ENCODE data around the gene PTPRM. TPM values are rescaled to one million over a fixed set of nuclear protein-coding genes. Genes with fewer than 3 reads are reported as not detected.

The PTPRM gene
- total RNA-seq, 1 experiment from 2014 or later, result 11.1 TPM

DNA sequence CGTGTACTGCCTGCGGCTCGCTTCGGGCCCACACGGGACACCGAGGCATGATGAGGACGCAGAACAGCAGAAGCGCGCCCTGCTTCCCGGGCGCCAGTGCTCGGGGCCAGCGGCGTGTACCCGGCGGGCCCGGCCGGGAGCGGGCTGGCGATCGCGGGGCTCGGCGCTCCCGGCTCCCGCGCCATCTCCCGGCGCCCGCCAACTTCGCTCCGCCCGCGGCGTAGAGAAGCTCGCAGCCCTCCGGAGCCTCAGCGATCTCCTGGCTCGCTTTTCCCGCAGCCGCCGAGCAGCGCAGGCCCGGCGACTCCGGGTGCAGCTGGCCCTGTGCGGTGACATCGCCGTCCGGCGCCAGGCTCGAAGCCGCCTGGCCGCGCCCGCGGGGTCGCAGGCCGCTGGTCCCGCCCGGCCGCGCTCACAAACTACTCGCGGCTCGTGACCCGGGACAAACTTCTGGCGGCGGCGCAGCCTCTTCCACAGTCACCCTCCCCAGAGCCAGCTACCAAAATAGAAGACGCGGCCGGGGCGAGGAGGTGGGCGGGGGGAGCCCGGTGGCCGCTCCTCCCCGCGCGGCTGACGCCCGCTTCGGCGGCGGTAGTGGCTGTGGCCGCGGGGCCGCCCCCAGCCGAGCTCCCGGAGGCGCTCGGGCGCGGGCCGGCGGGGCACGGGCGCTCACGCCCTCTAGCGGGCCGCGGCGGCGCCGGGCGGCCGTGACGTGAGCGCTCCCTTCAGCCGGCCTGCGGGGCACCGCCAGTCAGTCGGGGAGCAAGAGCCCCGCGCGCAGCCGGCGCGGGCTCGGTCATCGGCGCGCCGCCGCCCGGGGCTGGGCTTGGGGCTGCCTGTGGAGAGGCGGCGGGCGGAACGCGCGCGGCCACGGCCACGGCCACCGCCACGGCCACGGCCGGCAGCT lies at the start of gene PTPRM (continued):
- TF ChIP-seq, protein P1, sequence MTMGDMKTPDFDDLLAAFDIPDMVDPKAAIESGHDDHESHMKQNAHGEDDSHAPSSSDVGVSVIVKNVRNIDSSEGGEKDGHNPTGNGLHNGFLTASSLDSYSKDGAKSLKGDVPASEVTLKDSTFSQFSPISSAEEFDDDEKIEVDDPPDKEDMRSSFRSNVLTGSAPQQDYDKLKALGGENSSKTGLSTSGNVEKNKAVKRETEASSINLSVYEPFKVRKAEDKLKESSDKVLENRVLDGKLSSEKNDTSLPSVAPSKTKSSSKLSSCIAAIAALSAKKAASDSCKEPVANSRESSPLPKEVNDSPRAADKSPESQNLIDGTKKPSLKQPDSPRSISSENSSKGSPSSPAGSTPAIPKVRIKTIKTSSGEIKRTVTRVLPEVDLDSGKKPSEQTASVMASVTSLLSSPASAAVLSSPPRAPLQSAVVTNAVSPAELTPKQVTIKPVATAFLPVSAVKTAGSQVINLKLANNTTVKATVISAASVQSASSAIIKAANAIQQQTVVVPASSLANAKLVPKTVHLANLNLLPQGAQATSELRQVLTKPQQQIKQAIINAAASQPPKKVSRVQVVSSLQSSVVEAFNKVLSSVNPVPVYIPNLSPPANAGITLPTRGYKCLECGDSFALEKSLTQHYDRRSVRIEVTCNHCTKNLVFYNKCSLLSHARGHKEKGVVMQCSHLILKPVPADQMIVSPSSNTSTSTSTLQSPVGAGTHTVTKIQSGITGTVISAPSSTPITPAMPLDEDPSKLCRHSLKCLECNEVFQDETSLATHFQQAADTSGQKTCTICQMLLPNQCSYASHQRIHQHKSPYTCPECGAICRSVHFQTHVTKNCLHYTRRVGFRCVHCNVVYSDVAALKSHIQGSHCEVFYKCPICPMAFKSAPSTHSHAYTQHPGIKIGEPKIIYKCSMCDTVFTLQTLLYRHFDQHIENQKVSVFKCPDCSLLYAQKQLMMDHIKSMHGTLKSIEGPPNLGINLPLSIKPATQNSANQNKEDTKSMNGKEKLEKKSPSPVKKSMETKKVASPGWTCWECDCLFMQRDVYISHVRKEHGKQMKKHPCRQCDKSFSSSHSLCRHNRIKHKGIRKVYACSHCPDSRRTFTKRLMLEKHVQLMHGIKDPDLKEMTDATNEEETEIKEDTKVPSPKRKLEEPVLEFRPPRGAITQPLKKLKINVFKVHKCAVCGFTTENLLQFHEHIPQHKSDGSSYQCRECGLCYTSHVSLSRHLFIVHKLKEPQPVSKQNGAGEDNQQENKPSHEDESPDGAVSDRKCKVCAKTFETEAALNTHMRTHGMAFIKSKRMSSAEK (CRISPR knock-in tag; IDR thresholded peaks at IDR 0.05; ENCODE audit: borderline replicate concordance), result no peak
- TF ChIP-seq, protein P2, sequence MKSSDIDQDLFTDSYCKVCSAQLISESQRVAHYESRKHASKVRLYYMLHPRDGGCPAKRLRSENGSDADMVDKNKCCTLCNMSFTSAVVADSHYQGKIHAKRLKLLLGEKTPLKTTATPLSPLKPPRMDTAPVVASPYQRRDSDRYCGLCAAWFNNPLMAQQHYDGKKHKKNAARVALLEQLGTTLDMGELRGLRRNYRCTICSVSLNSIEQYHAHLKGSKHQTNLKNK (CRISPR knock-in tag; IDR thresholded peaks at IDR 0.05), result no peak
- TF ChIP-seq HMGA2 (CRISPR knock-in tag; IDR thresholded peaks at IDR 0.05) (no peak), FOXK1 (CRISPR knock-in tag; IDR thresholded peaks at IDR 0.05) (no peak)
- TF ChIP-seq, protein P3, sequence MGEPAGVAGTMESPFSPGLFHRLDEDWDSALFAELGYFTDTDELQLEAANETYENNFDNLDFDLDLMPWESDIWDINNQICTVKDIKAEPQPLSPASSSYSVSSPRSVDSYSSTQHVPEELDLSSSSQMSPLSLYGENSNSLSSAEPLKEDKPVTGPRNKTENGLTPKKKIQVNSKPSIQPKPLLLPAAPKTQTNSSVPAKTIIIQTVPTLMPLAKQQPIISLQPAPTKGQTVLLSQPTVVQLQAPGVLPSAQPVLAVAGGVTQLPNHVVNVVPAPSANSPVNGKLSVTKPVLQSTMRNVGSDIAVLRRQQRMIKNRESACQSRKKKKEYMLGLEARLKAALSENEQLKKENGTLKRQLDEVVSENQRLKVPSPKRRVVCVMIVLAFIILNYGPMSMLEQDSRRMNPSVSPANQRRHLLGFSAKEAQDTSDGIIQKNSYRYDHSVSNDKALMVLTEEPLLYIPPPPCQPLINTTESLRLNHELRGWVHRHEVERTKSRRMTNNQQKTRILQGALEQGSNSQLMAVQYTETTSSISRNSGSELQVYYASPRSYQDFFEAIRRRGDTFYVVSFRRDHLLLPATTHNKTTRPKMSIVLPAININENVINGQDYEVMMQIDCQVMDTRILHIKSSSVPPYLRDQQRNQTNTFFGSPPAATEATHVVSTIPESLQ (CRISPR knock-in tag; IDR thresholded peaks at IDR 0.05), result no peak
- TF ChIP-seq, protein P4, sequence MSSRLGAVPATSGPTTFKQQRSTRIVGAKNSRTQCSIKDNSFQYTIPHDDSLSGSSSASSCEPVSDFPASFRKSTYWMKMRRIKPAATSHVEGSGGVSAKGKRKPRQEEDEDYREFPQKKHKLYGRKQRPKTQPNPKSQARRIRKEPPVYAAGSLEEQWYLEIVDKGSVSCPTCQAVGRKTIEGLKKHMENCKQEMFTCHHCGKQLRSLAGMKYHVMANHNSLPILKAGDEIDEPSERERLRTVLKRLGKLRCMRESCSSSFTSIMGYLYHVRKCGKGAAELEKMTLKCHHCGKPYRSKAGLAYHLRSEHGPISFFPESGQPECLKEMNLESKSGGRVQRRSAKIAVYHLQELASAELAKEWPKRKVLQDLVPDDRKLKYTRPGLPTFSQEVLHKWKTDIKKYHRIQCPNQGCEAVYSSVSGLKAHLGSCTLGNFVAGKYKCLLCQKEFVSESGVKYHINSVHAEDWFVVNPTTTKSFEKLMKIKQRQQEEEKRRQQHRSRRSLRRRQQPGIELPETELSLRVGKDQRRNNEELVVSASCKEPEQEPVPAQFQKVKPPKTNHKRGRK (CRISPR knock-in tag; IDR thresholded peaks at IDR 0.05; ENCODE audit: borderline replicate concordance), result no peak
- TF ChIP-seq, protein P5, sequence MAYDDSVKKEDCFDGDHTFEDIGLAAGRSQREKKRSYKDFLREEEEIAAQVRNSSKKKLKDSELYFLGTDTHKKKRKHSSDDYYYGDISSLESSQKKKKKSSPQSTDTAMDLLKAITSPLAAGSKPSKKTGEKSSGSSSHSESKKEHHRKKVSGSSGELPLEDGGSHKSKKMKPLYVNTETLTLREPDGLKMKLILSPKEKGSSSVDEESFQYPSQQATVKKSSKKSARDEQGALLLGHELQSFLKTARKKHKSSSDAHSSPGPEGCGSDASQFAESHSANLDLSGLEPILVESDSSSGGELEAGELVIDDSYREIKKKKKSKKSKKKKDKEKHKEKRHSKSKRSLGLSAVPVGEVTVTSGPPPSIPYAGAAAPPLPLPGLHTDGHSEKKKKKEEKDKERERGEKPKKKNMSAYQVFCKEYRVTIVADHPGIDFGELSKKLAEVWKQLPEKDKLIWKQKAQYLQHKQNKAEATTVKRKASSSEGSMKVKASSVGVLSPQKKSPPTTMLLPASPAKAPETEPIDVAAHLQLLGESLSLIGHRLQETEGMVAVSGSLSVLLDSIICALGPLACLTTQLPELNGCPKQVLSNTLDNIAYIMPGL (CRISPR knock-in tag; IDR thresholded peaks at IDR 0.05), result peak; percentile 82
- TF ChIP-seq, protein P6, sequence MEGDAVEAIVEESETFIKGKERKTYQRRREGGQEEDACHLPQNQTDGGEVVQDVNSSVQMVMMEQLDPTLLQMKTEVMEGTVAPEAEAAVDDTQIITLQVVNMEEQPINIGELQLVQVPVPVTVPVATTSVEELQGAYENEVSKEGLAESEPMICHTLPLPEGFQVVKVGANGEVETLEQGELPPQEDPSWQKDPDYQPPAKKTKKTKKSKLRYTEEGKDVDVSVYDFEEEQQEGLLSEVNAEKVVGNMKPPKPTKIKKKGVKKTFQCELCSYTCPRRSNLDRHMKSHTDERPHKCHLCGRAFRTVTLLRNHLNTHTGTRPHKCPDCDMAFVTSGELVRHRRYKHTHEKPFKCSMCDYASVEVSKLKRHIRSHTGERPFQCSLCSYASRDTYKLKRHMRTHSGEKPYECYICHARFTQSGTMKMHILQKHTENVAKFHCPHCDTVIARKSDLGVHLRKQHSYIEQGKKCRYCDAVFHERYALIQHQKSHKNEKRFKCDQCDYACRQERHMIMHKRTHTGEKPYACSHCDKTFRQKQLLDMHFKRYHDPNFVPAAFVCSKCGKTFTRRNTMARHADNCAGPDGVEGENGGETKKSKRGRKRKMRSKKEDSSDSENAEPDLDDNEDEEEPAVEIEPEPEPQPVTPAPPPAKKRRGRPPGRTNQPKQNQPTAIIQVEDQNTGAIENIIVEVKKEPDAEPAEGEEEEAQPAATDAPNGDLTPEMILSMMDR (IDR thresholded peaks at IDR 0.05), result peak; percentile 18; the same call in 1 of the 2 replicates

DNA sequence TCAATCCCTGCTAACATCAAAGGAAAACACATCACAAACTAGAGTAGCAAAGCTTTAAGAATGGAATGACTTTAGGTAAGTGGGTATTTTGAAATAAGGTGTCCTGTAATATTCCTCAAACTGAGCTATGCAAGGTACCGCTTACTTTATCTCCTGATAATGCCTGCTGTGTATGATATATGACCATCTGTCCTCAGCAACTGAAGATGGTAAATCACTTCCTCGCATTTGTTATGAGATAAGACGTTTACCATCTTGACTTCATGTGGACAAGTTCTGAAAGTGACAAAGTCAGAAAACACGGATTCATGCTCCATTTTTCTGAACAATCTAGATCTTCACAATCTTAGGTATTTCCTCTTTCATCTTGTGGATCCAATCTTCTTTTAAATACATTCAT lies 49.3 kb upstream of the PTPRM start:
- no peaks in the 10 kb centered on the region; the same call in 1 of the 2 replicates for H3K27me3 Mint-ChIP-seq (ENCODE audit: low read depth)
- ATAC-seq, result no peak
- H3K4me1 Mint-ChIP-seq, result peaks cover 29% of the 10 kb centered on the region
- TF ChIP-seq MXD4 (CRISPR knock-in tag; IDR thresholded peaks at IDR 0.05; ENCODE audit: borderline replicate concordance), result no peak
- TF ChIP-seq OVOL2 (CRISPR knock-in tag; IDR thresholded peaks at IDR 0.05; ENCODE audit: borderline replicate concordance), result no peak
- no peak for TF ChIP-seq JAZF1 (CRISPR knock-in tag; IDR thresholded peaks at IDR 0.05)
- no peak for TF ChIP-seq EMX1 (CRISPR knock-in tag; IDR thresholded peaks at IDR 0.05)
- no peak for TF ChIP-seq SMAD4 (CRISPR knock-in tag; IDR thresholded peaks at IDR 0.05)
- no peak for TF ChIP-seq CREM (CRISPR knock-in tag; IDR thresholded peaks at IDR 0.05)
- no peak for TF ChIP-seq JUN (CRISPR knock-in tag; IDR thresholded peaks at IDR 0.05)
- TF ChIP-seq TCF7 (CRISPR knock-in tag; IDR thresholded peaks at IDR 0.05; ENCODE audit: low read depth), result no peak
- TF ChIP-seq NFE2L1 (CRISPR knock-in tag; IDR thresholded peaks at IDR 0.05), result no peak
- 0 out of 2 replicates have a peak, but pooled peaks cover 3% of the 10 kb centered on the region for H3K9me3 Mint-ChIP-seq
- no peak overlapping the region for H3K4me3 Mint-ChIP-seq
- no peak overlapping the region for H3K27ac Mint-ChIP-seq
- H3K36me3 Mint-ChIP-seq, result no peaks in the 10 kb centered on the region
- ChIA-PET CTCF (interaction anchor here (1.1 kb wide), 1 partner anchor 66 kb away, joined by 4 read pairs; no protein-coding TSS in a partner anchor), POLR2A (no interaction called here)
- no peak for DNase-seq (ENCODE audit: low spot score)
